Lung (tissue), 12 donors: ENCODE measurements around the gene CTXN1. TPM values are rescaled to one million over a fixed set of nuclear protein-coding genes. Genes with fewer than 3 reads are reported as not detected.

Source experiments
- ATAC-seq: fragments of 200-7000 bp; cut with Tn5 transposase; one replicate; pipeline ENCODE4 v1.9.1; 2020; ENCODE audit warnings: moderate number of reproducible peaks; ENCODE audit not compliant: insufficient read depth, low FRiP score
- DNase-seq, 3 donors: peaks; one replicate each; pipeline ENCODE4 v3.0.0-alpha.2; 2013 to 2017
- H3K27ac ChIP-seq, 2 donors: one replicate each; pipeline ENCODE4 v1.5.1; 2013; ENCODE audit warnings: mild to moderate bottlenecking in 2 of 2, moderate library complexity in 2 of 2, control low read depth in 1 of 2, inconsistent platforms in 1 of 2, low read depth in 1 of 2, low read length in 1 of 2
- H3K27me3 ChIP-seq, 3 donors: one replicate each; pipeline ENCODE4 v1.5.1; 2013; ENCODE audit warnings: low read length in 2 of 3; ENCODE audit not compliant: control insufficient read depth in 3 of 3, insufficient read depth in 3 of 3
- H3K36me3 ChIP-seq, 4 donors: one replicate each; pipeline ENCODE4 v1.5.1; 2013; ENCODE audit warnings: low read length in 4 of 4, mild to moderate bottlenecking in 1 of 4, moderate library complexity in 1 of 4; ENCODE audit not compliant: control insufficient read depth in 4 of 4, insufficient read depth in 4 of 4
- H3K4me1 ChIP-seq, 5 donors: one replicate each; pipeline ENCODE4 v1.5.1; 2013; ENCODE audit warnings: low read length in 5 of 5, mild to moderate bottlenecking in 2 of 5, moderate library complexity in 1 of 5; ENCODE audit not compliant: control insufficient read depth in 5 of 5, insufficient read depth in 5 of 5
- H3K4me3 ChIP-seq: one replicate; pipeline ENCODE4 v1.5.1; 2013; ENCODE audit warnings: mild to moderate bottlenecking, control low read depth, moderate library complexity
- H3K9ac ChIP-seq, 2 donors: one replicate each; pipeline ENCODE4 v1.5.1; 2013; ENCODE audit warnings: low read length in 2 of 2, control low read depth in 1 of 2; ENCODE audit not compliant: insufficient read depth in 1 of 2
- H3K9me3 ChIP-seq, 4 donors: one replicate each; pipeline ENCODE4 v1.5.1; 2013; ENCODE audit warnings: low read length in 3 of 4, mild to moderate bottlenecking in 1 of 4, moderate library complexity in 1 of 4; ENCODE audit not compliant: control insufficient read depth in 4 of 4, insufficient read depth in 3 of 4
- CTCF ChIP-seq: IDR thresholded peaks from 2 replicates; pipeline ENCODE4 v1.5.1; 2012; ENCODE audit warnings: mild to moderate bottlenecking; ENCODE audit errors: control extremely low read depth, extremely low read depth
- WGBS, 2 donors: extraction: QIAGEN DNeasy Blood & Tissue Kit; methylation state at CpG; one replicate each; pipeline ENCODE4 v1.1.7; 2013; 5-methylcytosine and 5-hydroxymethylcytosine counted together
- polyA plus RNA-seq, 2 donors: library from polyadenylated mRNA; stranded (reverse); fragments of 200-250 nt; gene quantifications; one replicate each; pipeline ENCODE4 v1.2.1, GENCODE V29; 2013
- total RNA-seq, 2 donors: library from RNA; depleted of rRNA in 1 of 2; stranded (reverse); fragments of >200 nt in 1 of 2; gene quantifications; one replicate each; pipeline ENCODE4 v1.2.1, GENCODE V29; 2014 to 2021
- donor health status: control.
- donor health status: control.
- donor health status: Bipolar disorder and iron deficiency.
- donor health status: healthy.
- donor health status: DM: yes; HTN: yes; CAD: no.

Gene CTXN1
- total and polyA plus RNA-seq, 4 donors: 4.3 to 25.9 (median 6.9) TPM

DNA sequence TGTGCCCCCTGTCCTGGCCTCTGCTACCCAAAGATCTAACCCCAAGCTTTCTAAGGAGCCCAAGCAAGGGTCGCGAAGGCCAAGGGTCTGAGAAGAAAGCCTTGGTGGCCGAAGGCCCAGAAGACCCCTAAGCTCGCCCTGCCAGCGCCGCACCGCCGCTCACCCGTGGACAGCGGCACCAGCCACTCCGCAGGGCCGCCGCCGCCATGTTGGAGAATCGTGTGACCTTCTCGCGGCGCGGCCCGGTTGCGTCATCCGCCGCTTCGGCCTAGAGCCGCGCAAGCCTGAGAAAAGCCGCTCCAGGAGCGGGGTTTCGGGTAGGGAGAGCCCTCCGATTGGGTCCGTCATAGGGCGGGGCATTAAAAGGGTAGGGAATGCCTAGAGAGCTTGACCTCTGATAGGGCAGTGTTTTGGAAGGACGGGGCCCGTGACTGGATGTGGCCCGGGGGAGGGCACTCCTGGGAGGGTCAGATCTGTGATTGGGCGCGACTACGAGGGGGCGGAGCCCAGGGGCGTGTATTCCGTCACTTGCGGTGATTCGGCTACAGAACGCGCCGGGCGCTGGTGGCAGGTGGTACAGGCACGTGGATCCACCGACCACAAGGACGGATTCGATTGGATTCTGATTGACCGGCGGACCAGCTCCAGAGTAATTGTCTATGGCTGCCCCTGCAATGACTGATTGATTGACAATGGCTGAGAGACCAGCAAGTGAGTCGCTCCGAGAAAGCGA, 17.7 kb upstream of the CTXN1 start, which contains the start of gene TIMM44:
Gene TIMM44 (minus strand): TSS at position 223 of the 733 bp plus-strand sequence. CDS start 15 bp downstream, at position 208.
- 0% methylated on average over 56 of the region's 56 CpGs for WGBS, 2 donors
- Histone ChIP-seq H3K27me3 (no peaks in the 10 kb centered on the region), H3K4me1 (peaks cover 0 to 10% (median 0%) of the 10 kb centered on the region in 5 donors), H3K4me3 (peak within 1 kb of the TSS; percentile 81), H3K9me3 (no peaks in the 10 kb centered on the region), H3K36me3 (peaks cover 5 to 12% (median 8%) of the 10 kb centered on the region in 4 donors), H3K27ac (peak within 1 kb of the TSS; percentile 86 to 98), H3K9ac (peak within 1 kb of the TSS; percentile 90 to 100)
- DNase-seq (peak; percentile 99 to 100 (median 100)), ATAC-seq (peak; percentile 99)
- no peak for TF ChIP-seq CTCF

DNA sequence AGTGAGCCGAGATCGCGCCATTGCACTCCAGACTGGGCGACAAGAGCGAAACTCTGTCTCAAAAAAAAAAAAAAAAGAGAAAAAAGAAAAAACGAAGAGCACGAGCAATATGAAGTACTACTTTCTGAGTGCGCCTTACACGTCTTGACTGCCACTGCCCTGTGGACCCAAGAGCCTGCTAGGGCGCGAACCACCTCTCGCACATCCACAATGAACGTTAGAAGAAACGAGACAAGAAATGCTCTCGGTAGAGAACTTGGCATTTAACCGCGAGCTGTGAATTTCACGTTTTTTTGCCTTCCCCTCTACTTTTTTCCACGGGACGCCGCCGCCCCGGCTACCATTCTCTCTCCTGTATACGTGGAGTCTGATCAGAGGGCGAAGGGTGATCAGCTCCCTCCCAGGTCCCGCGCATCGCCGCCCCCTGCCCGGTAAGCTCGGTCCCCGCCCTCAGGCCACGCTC, 17.1 kb upstream of the CTXN1 start:
- Histone ChIP-seq H3K4me1 (peaks cover 0 to 10% (median 0%) of the 10 kb centered on the region in 5 donors), H3K27ac (peak overlapping the region; percentile 86 to 98), H3K4me3 (peak overlapping the region; percentile 81), H3K36me3 (peaks cover 5 to 12% (median 8%) of the 10 kb centered on the region in 4 donors), H3K9me3 (no peaks in the 10 kb centered on the region), H3K27me3 (no peaks in the 10 kb centered on the region), H3K9ac (peak overlapping the region; percentile 90 to 100)
- 4 to 5% methylated on average over 33 of the region's 33 CpGs for WGBS, 2 donors
- no peak for TF ChIP-seq CTCF
- no peak for ATAC-seq
- DNase-seq: peak in 1 of 3 donors; percentile 46

DNA sequence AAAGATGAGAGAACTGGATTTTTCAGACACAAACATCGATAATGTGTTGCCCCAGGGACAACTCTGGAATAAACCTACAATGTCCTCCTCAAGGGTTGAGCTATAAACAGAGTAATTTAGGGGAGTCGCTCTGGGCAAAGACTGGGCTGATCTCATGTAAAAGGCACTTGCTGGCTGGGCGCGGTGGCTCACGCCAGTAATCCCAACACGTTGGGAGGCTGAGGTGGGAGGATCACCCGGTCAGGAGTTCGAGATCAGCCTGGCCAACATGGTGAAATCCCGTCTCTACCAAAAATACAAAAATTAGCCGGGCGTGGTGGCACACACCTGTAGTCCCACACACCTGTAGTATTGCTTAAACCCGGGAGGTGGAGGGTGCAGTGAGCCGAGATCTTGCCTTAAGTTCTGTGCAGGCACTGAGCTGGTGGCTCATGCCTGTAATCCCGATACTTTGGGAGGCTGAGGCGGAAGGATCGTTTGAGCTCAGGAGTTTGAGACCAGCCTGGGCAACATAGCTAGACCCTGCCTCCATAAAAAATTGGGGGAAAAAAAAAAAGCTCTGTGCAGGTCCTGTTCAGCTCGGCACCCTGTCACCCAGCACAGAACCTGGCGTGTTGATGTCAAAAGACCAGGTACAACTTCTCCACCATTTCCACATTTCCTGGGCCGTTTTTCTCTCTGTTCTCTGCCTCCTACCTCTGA, 16.1 kb upstream of the CTXN1 start:
- Histone ChIP-seq H3K9ac (peak overlapping the region in 1 of 2 donors; percentile 32), H3K27ac (no peak overlapping the region)
- WGBS, 2 donors: 91 to 93% methylated on average over 19 of the region's 19 CpGs

More for the DNA sequence above, 16.1 kb upstream of the CTXN1 start:
- ATAC-seq: no peak
- peaks cover 0 to 10% (median 0%) of the 10 kb centered on the region in 5 donors for H3K4me1 ChIP-seq
- peaks cover 5 to 18% (median 9%) of the 10 kb centered on the region in 4 donors for H3K36me3 ChIP-seq
- DNase-seq: no peak
- H3K9me3 ChIP-seq: no peaks in the 10 kb centered on the region
- no peaks in the 10 kb centered on the region for H3K27me3 ChIP-seq
- no peak overlapping the region for H3K4me3 ChIP-seq
- TF ChIP-seq CTCF: no peak
